ENCODE results near the gene HERPUD2. TPM values are rescaled to one million over a fixed set of nuclear protein-coding genes. Genes with fewer than 3 reads are reported as not detected.

HERPUD2 gene
- total and polyA plus RNA-seq, 2 donors, result 11.9 to 20.7 TPM

GRCh38 chr7:35619863-35620262 lies 75.1 kb downstream of the HERPUD2 start:
- DNase-seq (ENCODE audit: low read depth in 6 of 9, low spot score in 9 of 9), result no peak
- no peaks in the 10 kb centered on the region for H3K9me3 ChIP-seq (ENCODE audit: control insufficient read depth in 2 of 2, insufficient read depth in 1 of 2, low read length in 1 of 2)
- no peak overlapping the region for H3K4me3 ChIP-seq (ENCODE audit: low read length in 2 of 2)
- no peak overlapping the region for H3K27ac ChIP-seq (ENCODE audit: low read depth in 1 of 2, low read length in 1 of 2)
- no peaks in the 10 kb centered on the region for H3K4me1 ChIP-seq (ENCODE audit: control insufficient read depth in 2 of 2, insufficient read depth in 2 of 2, low read length in 2 of 2)
- 91% methylated on average over 1 of the region's 1 CpG for WGBS
- H3K36me3 ChIP-seq (ENCODE audit: control insufficient read depth in 2 of 2, insufficient read depth in 2 of 2, low read length in 1 of 2), result no peaks in the 10 kb centered on the region
- H3K27me3 ChIP-seq (ENCODE audit: control insufficient read depth in 2 of 2, insufficient read depth in 1 of 2, low read length in 1 of 2), result no peaks in the 10 kb centered on the region

GRCh38 chr7:35617041-35617440 lies 77.9 kb downstream of the HERPUD2 start:
- Histone ChIP-seq H3K4me3 (ENCODE audit: low read length in 2 of 2) (no peak overlapping the region), H3K9me3 (ENCODE audit: control insufficient read depth in 2 of 2, insufficient read depth in 1 of 2, low read length in 1 of 2) (no peaks in the 10 kb centered on the region), H3K27ac (ENCODE audit: low read depth in 1 of 2, low read length in 1 of 2) (no peak overlapping the region), H3K4me1 (ENCODE audit: control insufficient read depth in 2 of 2, insufficient read depth in 2 of 2, low read length in 2 of 2) (no peaks in the 10 kb centered on the region), H3K36me3 (ENCODE audit: control insufficient read depth in 2 of 2, insufficient read depth in 2 of 2, low read length in 1 of 2) (no peaks in the 10 kb centered on the region), H3K27me3 (ENCODE audit: control insufficient read depth in 2 of 2, insufficient read depth in 1 of 2, low read length in 1 of 2) (no peaks in the 10 kb centered on the region)
- 77% methylated on average over 3 of the region's 3 CpGs for WGBS
- DNase-seq (ENCODE audit: low read depth in 6 of 9, low spot score in 9 of 9), result no peak

GRCh38 chr7:35613150-35613549 lies 81.8 kb downstream of the HERPUD2 start:
- H3K4me1 ChIP-seq (ENCODE audit: control insufficient read depth in 2 of 2, insufficient read depth in 2 of 2, low read length in 2 of 2), result no peaks in the 10 kb centered on the region
- no peak for DNase-seq (ENCODE audit: low read depth in 6 of 9, low spot score in 9 of 9)
- no peaks in the 10 kb centered on the region for H3K36me3 ChIP-seq (ENCODE audit: control insufficient read depth in 2 of 2, insufficient read depth in 2 of 2, low read length in 1 of 2)
- H3K27ac ChIP-seq (ENCODE audit: low read depth in 1 of 2, low read length in 1 of 2), result no peak overlapping the region
- WGBS, result 91% methylated on average over 2 of the region's 2 CpGs
- no peaks in the 10 kb centered on the region for H3K9me3 ChIP-seq (ENCODE audit: control insufficient read depth in 2 of 2, insufficient read depth in 1 of 2, low read length in 1 of 2)
- H3K27me3 ChIP-seq (ENCODE audit: control insufficient read depth in 2 of 2, insufficient read depth in 1 of 2, low read length in 1 of 2), result no peaks in the 10 kb centered on the region
- H3K4me3 ChIP-seq (ENCODE audit: low read length in 2 of 2), result no peak overlapping the region

- DNase-seq (ENCODE audit: low read depth in 6 of 9, low spot score in 9 of 9), result no peak
- Histone ChIP-seq H3K27me3 (ENCODE audit: control insufficient read depth in 2 of 2, insufficient read depth in 1 of 2, low read length in 1 of 2) (no peaks in the 10 kb centered on the region), H3K4me3 (ENCODE audit: low read length in 2 of 2) (no peak overlapping the region), H3K36me3 (ENCODE audit: control insufficient read depth in 2 of 2, insufficient read depth in 2 of 2, low read length in 1 of 2) (no peaks in the 10 kb centered on the region), H3K9me3 (ENCODE audit: control insufficient read depth in 2 of 2, insufficient read depth in 1 of 2, low read length in 1 of 2) (no peaks in the 10 kb centered on the region), H3K27ac (ENCODE audit: low read depth in 1 of 2, low read length in 1 of 2) (no peak overlapping the region), H3K4me1 (ENCODE audit: control insufficient read depth in 2 of 2, insufficient read depth in 2 of 2, low read length in 2 of 2) (no peaks in the 10 kb centered on the region)
- 97% methylated on average over 1 of the region's 1 CpG for WGBS
Measured at GRCh38 chr7:35605760-35606159, 89.2 kb downstream of the HERPUD2 start.

GRCh38 chr7:35604595-35604994 lies 90.3 kb downstream of the HERPUD2 start:
- Histone ChIP-seq H3K4me1 (ENCODE audit: control insufficient read depth in 2 of 2, insufficient read depth in 2 of 2, low read length in 2 of 2) (no peaks in the 10 kb centered on the region), H3K36me3 (ENCODE audit: control insufficient read depth in 2 of 2, insufficient read depth in 2 of 2, low read length in 1 of 2) (no peaks in the 10 kb centered on the region)

GRCh38 chr7:35599645-35600044 lies 95.3 kb downstream of the HERPUD2 start:
- H3K9me3 ChIP-seq (ENCODE audit: control insufficient read depth in 2 of 2, insufficient read depth in 1 of 2, low read length in 1 of 2), result no peaks in the 10 kb centered on the region
- H3K27ac ChIP-seq (ENCODE audit: low read depth in 1 of 2, low read length in 1 of 2), result no peak overlapping the region
- no peaks in the 10 kb centered on the region for H3K36me3 ChIP-seq (ENCODE audit: control insufficient read depth in 2 of 2, insufficient read depth in 2 of 2, low read length in 1 of 2)
- no peak overlapping the region for H3K4me3 ChIP-seq (ENCODE audit: low read length in 2 of 2)
- no peaks in the 10 kb centered on the region for H3K4me1 ChIP-seq (ENCODE audit: control insufficient read depth in 2 of 2, insufficient read depth in 2 of 2, low read length in 2 of 2)
- WGBS, result 46% methylated on average over 1 of the region's 1 CpG
- no peaks in the 10 kb centered on the region for H3K27me3 ChIP-seq (ENCODE audit: control insufficient read depth in 2 of 2, insufficient read depth in 1 of 2, low read length in 1 of 2)
- no peak for DNase-seq (ENCODE audit: low read depth in 6 of 9, low spot score in 9 of 9)

More at GRCh38 chr7:35604595-35604994, 90.3 kb downstream of the HERPUD2 start:
- H3K27me3 ChIP-seq (ENCODE audit: control insufficient read depth in 2 of 2, insufficient read depth in 1 of 2, low read length in 1 of 2), result no peaks in the 10 kb centered on the region
- no peak overlapping the region for H3K27ac ChIP-seq (ENCODE audit: low read depth in 1 of 2, low read length in 1 of 2)
- no peak for DNase-seq (ENCODE audit: low read depth in 6 of 9, low spot score in 9 of 9)
- no peak overlapping the region for H3K4me3 ChIP-seq (ENCODE audit: low read length in 2 of 2)
- no peaks in the 10 kb centered on the region for H3K9me3 ChIP-seq (ENCODE audit: control insufficient read depth in 2 of 2, insufficient read depth in 1 of 2, low read length in 1 of 2)

- no peak overlapping the region for H3K4me3 ChIP-seq (ENCODE audit: low read length in 2 of 2)
Measured at GRCh38 chr7:35599061-35599460, 95.9 kb downstream of the HERPUD2 start.

GRCh38 chr7:35596061-35596460 lies 98.9 kb downstream of the HERPUD2 start:
- WGBS, result 91% methylated on average over 2 of the region's 2 CpGs
- H3K4me3 ChIP-seq (ENCODE audit: low read length in 2 of 2), result no peak overlapping the region
- H3K9me3 ChIP-seq (ENCODE audit: control insufficient read depth in 2 of 2, insufficient read depth in 1 of 2, low read length in 1 of 2), result no peaks in the 10 kb centered on the region
- DNase-seq (ENCODE audit: low read depth in 6 of 9, low spot score in 9 of 9), result no peak
- H3K4me1 ChIP-seq (ENCODE audit: control insufficient read depth in 2 of 2, insufficient read depth in 2 of 2, low read length in 2 of 2), result no peaks in the 10 kb centered on the region
- no peaks in the 10 kb centered on the region for H3K36me3 ChIP-seq (ENCODE audit: control insufficient read depth in 2 of 2, insufficient read depth in 2 of 2, low read length in 1 of 2)
- H3K27ac ChIP-seq (ENCODE audit: low read depth in 1 of 2, low read length in 1 of 2), result no peak overlapping the region
- H3K27me3 ChIP-seq (ENCODE audit: control insufficient read depth in 2 of 2, insufficient read depth in 1 of 2, low read length in 1 of 2), result no peaks in the 10 kb centered on the region

More at GRCh38 chr7:35599061-35599460, 95.9 kb downstream of the HERPUD2 start:
- DNase-seq (ENCODE audit: low read depth in 6 of 9, low spot score in 9 of 9), result no peak
- H3K27me3 ChIP-seq (ENCODE audit: control insufficient read depth in 2 of 2, insufficient read depth in 1 of 2, low read length in 1 of 2), result no peaks in the 10 kb centered on the region
- H3K9me3 ChIP-seq (ENCODE audit: control insufficient read depth in 2 of 2, insufficient read depth in 1 of 2, low read length in 1 of 2), result no peaks in the 10 kb centered on the region
- no peak overlapping the region for H3K27ac ChIP-seq (ENCODE audit: low read depth in 1 of 2, low read length in 1 of 2)
- 79% methylated on average over 2 of the region's 2 CpGs for WGBS
- H3K4me1 ChIP-seq (ENCODE audit: control insufficient read depth in 2 of 2, insufficient read depth in 2 of 2, low read length in 2 of 2), result no peaks in the 10 kb centered on the region
- no peaks in the 10 kb centered on the region for H3K36me3 ChIP-seq (ENCODE audit: control insufficient read depth in 2 of 2, insufficient read depth in 2 of 2, low read length in 1 of 2)

GRCh38 chr7:35593899-35594298 lies 101.0 kb downstream of the HERPUD2 start:
- Histone ChIP-seq H3K36me3 (ENCODE audit: control insufficient read depth in 2 of 2, insufficient read depth in 2 of 2, low read length in 1 of 2) (no peaks in the 10 kb centered on the region), H3K4me1 (ENCODE audit: control insufficient read depth in 2 of 2, insufficient read depth in 2 of 2, low read length in 2 of 2) (no peaks in the 10 kb centered on the region), H3K27ac (ENCODE audit: low read depth in 1 of 2, low read length in 1 of 2) (no peak overlapping the region), H3K9me3 (ENCODE audit: control insufficient read depth in 2 of 2, insufficient read depth in 1 of 2, low read length in 1 of 2) (no peaks in the 10 kb centered on the region), H3K27me3 (ENCODE audit: control insufficient read depth in 2 of 2, insufficient read depth in 1 of 2, low read length in 1 of 2) (no peaks in the 10 kb centered on the region), H3K4me3 (ENCODE audit: low read length in 2 of 2) (no peak overlapping the region)
- peak in 2 of 9 donors; percentile 3 to 12 for DNase-seq (ENCODE audit: low read depth in 6 of 9, low spot score in 9 of 9)
- 84% methylated on average over 8 of the region's 8 CpGs for WGBS

GRCh38 chr7:35588647-35589046 lies 106.3 kb downstream of the HERPUD2 start:
- Histone ChIP-seq H3K4me1 (ENCODE audit: control insufficient read depth in 2 of 2, insufficient read depth in 2 of 2, low read length in 2 of 2) (no peaks in the 10 kb centered on the region), H3K27ac (ENCODE audit: low read depth in 1 of 2, low read length in 1 of 2) (no peak overlapping the region), H3K4me3 (ENCODE audit: low read length in 2 of 2) (no peak overlapping the region), H3K36me3 (ENCODE audit: control insufficient read depth in 2 of 2, insufficient read depth in 2 of 2, low read length in 1 of 2) (no peaks in the 10 kb centered on the region), H3K9me3 (ENCODE audit: control insufficient read depth in 2 of 2, insufficient read depth in 1 of 2, low read length in 1 of 2) (no peaks in the 10 kb centered on the region), H3K27me3 (ENCODE audit: control insufficient read depth in 2 of 2, insufficient read depth in 1 of 2, low read length in 1 of 2) (no peaks in the 10 kb centered on the region)
- WGBS, result 98% methylated on average over 4 of the region's 4 CpGs
- DNase-seq (ENCODE audit: low read depth in 6 of 9, low spot score in 9 of 9), result no peak

Data from thymus (tissue), 11 donors.